ES-I3 (cell line): ENCODE measurements around the gene LRRC8A.

Experiments
- H3K36me3 ChIP-seq: 2 replicates; pipeline ENCODE4 v1.6.1; 2013; ENCODE audit warnings: mild to moderate bottlenecking, low read length, control low read depth, moderate library complexity; ENCODE audit not compliant: insufficient read depth
- H3K4me1 ChIP-seq: 2 replicates; pipeline ENCODE4 v1.6.1; 2013; ENCODE audit warnings: mild to moderate bottlenecking, control low read depth, low read length; ENCODE audit not compliant: insufficient read depth
- H3K9ac ChIP-seq: 2 replicates; pipeline ENCODE4 v1.6.1; 2013; ENCODE audit warnings: low read depth, mild to moderate bottlenecking, low read length, moderate library complexity
- H3K9me3 ChIP-seq: 2 replicates; pipeline ENCODE4 v1.6.1; 2013; ENCODE audit warnings: mild to moderate bottlenecking, low read length, moderate library complexity; ENCODE audit not compliant: control insufficient read depth, insufficient read depth

Gene LRRC8A

DNA sequence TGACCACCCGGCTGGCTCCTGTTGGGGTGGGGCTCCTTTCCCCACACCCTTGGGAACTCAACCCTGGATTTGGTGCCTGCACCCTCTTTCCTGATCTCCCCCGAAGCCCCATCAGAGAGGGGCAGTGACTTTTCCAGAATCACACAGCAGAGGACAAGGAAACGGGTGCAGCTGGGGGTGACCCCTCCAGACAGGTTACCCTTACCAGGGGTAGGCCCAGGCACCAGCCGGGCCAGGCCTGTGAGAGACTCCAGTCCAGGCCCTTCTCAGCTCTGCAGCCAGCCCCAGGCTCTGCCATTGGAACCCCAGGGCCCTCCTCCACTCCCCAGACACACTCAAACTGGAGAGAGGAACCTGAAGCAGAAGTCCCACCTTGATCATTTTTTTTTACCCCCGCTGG, 19.9 kb downstream of the LRRC8A start:
- H3K36me3 ChIP-seq, result peaks cover 16% of the 10 kb centered on the region
- no peaks in the 10 kb centered on the region for H3K9me3 ChIP-seq
- peaks cover 6% of the 10 kb centered on the region for H3K4me1 ChIP-seq
- H3K9ac ChIP-seq, result no peak overlapping the region

GRCh38 chr9:128902351-128903078, 20.6 kb downstream of the LRRC8A start:
- Histone ChIP-seq H3K4me1 (peaks cover 6% of the 10 kb centered on the region), H3K9me3 (no peaks in the 10 kb centered on the region), H3K9ac (no peak overlapping the region), H3K36me3 (peaks cover 16% of the 10 kb centered on the region)

GRCh38 chr9:128903079-128903461, 21.1 kb downstream of the LRRC8A start:
- Histone ChIP-seq H3K9ac (no peak overlapping the region), H3K36me3 (peaks cover 16% of the 10 kb centered on the region), H3K4me1 (peaks cover 6% of the 10 kb centered on the region), H3K9me3 (no peaks in the 10 kb centered on the region)

DNA sequence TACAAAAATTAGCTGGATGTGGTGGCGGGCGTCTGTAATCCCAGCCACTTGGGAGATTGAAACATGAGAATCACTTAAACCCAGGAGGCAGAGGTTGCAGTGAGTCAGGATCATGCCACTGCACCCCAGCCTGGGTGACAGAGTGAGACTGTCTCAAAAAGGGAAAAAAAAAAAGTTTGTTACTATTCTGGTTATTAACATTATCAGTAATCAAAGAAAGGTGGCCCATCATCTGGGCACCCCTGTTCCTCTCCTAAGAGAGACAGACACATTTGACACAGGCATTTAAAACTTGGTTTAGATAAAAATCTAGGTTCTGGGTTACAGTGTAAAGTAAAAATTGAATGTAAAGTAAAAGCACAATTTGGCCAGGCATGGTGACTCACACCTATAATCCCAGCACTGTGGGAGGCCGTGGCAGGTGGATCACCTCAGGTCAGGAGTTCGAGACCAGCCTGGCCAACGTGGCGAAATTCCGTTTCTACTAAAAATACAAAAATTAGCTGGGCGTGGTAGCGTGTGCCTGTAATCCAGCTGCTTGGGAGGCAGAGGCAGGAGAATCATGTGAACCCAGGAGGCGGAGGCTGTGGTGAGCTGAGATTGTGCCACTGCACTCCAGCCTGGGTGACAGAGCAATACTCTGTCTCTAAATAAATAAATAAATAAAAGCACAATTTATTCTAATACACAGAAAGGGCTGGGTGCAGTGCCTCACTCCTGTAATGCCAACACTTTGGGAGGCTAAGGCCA, 22.1 kb downstream of the LRRC8A start:
- Histone ChIP-seq H3K4me1 (peaks cover 6% of the 10 kb centered on the region), H3K9me3 (no peaks in the 10 kb centered on the region), H3K36me3 (peaks cover 10% of the 10 kb centered on the region), H3K9ac (no peak overlapping the region)

GRCh38 chr9:128905964-128906363, 24.0 kb downstream of the LRRC8A start:
- Histone ChIP-seq H3K36me3 (peaks cover 3% of the 10 kb centered on the region), H3K9me3 (no peaks in the 10 kb centered on the region), H3K9ac (no peak overlapping the region), H3K4me1 (peaks cover 6% of the 10 kb centered on the region; the same call in 1 of the 2 replicates)

DNA sequence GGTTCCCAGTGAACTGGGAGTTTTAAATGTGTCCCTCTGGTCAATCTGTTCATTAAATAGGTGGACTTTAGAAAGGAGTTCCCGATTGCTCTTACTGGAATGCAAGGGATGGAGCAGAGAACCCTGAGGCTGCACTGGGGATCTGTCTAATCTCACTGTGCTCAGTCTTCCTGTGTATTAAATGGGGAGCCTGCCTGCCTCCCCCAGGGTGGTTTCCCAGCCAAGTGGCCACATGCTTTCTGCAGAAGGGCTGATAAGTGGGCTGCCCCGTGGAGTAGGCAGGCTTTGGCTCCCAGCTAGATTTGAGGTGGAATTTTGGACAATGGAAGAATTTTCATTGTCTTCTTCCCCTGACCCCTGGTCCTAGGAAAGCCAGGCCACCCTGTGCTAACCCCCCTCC, 24.8 kb downstream of the LRRC8A start:
- Histone ChIP-seq H3K4me1 (peaks cover 13% of the 10 kb centered on the region; the same call in 1 of the 2 replicates), H3K36me3 (peaks cover under 1% of the 10 kb centered on the region), H3K9ac (no peak overlapping the region), H3K9me3 (no peaks in the 10 kb centered on the region)

- H3K36me3 ChIP-seq, result no peaks in the 10 kb centered on the region; the same call in none of the 2 replicates
- H3K9ac ChIP-seq, result no peak overlapping the region
- peaks cover 26% of the 10 kb centered on the region for H3K4me1 ChIP-seq
- H3K9me3 ChIP-seq, result no peaks in the 10 kb centered on the region
These were observed 26.4 kb downstream of the LRRC8A start for GRCh38 chr9:128908372-128908771.

DNA sequence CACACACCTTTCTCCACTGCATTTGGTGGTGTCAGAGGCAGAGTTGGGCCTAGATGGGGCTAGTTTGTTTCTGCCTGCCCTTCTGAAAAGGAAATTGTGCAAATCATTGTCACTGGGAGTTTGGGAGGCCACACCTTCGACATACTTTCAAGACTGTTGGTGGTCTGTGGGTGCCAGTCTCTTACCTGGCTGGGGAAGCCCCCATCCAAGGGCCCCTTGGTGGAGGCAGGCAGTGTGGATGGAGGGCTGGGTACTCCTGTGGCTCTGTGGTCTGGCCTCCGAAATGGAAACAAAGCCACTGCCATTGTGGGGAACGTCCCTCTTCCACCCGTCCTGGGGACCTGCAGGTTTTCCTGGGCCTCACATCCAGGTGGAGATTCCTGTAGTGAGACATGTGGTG, 27.9 kb downstream of the LRRC8A start:
- no peaks in the 10 kb centered on the region; the same call in none of the 2 replicates for H3K36me3 ChIP-seq
- no peaks in the 10 kb centered on the region for H3K9me3 ChIP-seq
- H3K4me1 ChIP-seq, result peaks cover 26% of the 10 kb centered on the region
- H3K9ac ChIP-seq, result no peak overlapping the region

DNA sequence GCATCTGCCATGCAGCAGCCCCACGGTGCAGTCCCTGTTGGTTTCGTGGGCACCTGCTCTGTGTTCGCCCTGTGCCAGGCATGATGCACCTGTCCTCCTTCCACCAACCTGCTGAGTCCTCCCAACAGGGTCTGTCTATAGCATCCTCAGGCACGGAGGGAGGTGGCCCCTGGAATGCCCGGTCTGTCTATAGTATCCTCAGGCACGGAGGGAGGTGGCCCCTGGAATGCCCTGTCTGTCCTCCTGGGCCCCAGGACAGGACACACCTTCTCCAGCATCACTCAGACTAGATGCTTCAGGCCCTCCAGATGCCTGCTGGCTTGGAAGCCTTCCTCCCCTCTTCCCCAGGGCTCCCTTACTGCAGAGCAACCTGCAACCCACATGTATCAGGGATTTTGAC, 29.0 kb downstream of the LRRC8A start:
- Histone ChIP-seq H3K9me3 (no peaks in the 10 kb centered on the region), H3K36me3 (no peaks in the 10 kb centered on the region; the same call in none of the 2 replicates), H3K9ac (no peak overlapping the region), H3K4me1 (peaks cover 26% of the 10 kb centered on the region)

- Histone ChIP-seq H3K9ac (peak overlapping the region; percentile 23; the same call in 1 of the 2 replicates), H3K4me1 (peaks cover 26% of the 10 kb centered on the region), H3K9me3 (no peaks in the 10 kb centered on the region), H3K36me3 (no peaks in the 10 kb centered on the region; the same call in none of the 2 replicates)
These were observed 29.6 kb downstream of the LRRC8A start for GRCh38 chr9:128911529-128912035.

- Histone ChIP-seq H3K9ac (0 out of 2 replicates have a peak overlapping the region, but pooled peaks have one; percentile 23), H3K36me3 (no peaks in the 10 kb centered on the region; the same call in none of the 2 replicates), H3K9me3 (no peaks in the 10 kb centered on the region), H3K4me1 (peaks cover 26% of the 10 kb centered on the region)
These were observed 30.4 kb downstream of the LRRC8A start for GRCh38 chr9:128912270-128912853.

- Histone ChIP-seq H3K4me1 (peaks cover 26% of the 10 kb centered on the region), H3K9me3 (no peaks in the 10 kb centered on the region), H3K36me3 (peaks cover 8% of the 10 kb centered on the region), H3K9ac (0 out of 2 replicates have a peak overlapping the region, but pooled peaks have one; percentile 4)
These were observed 31.3 kb downstream of the LRRC8A start for GRCh38 chr9:128913048-128913900.

- H3K9ac ChIP-seq, result no peak overlapping the region
- H3K4me1 ChIP-seq, result peaks cover 28% of the 10 kb centered on the region
- no peaks in the 10 kb centered on the region for H3K9me3 ChIP-seq
- H3K36me3 ChIP-seq, result peaks cover 10% of the 10 kb centered on the region
These were observed 32.3 kb downstream of the LRRC8A start for GRCh38 chr9:128913995-128914772.
